Naive thymus-derived CD8-positive, alpha-beta T cell (primary cell): ENCODE results near the gene CT47C1. TPM values are rescaled to one million over a fixed set of nuclear protein-coding genes. Genes with fewer than 3 reads are reported as not detected.

Source experiments
- ATAC-seq, 2 donors: fragments of 150-1000 bp; cut with Tn5 transposase in 1 of 2; sonication (Bioruptor Pico), chemical (Tn5 transposase) in 1 of 2; 1 replicate in 1 of 2; 2 replicates in 1 of 2; pipeline ENCODE4 v1.10.0; 2021; ENCODE audit warnings: mild to moderate bottlenecking in 2 of 2, moderate library complexity in 2 of 2
- POLR2A ChIA-PET: fragments of 350-600 bp; sonication (Branson Sonifier 250); formaldehyde crosslinking; loops from one replicate; lab custom pipeline; 2021; ENCODE audit warnings: antibody characterized with exemption; lab: Charles Lee
- DNase-seq, 10 donors: peaks; one replicate each; pipeline versions ENCODE4 v3.0.0 to v3.0.0-alpha.2; 2020 to 2022
- H3K27ac Mint-ChIP-seq, 10 donors: one replicate each; pipeline ENCODE4 v1.8.0; 2020 to 2022; ENCODE audit warnings: mild to moderate bottlenecking in 10 of 10, mixed read lengths in 10 of 10, moderate library complexity in 4 of 10, inconsistent platforms in 1 of 10
- H3K27me3 Mint-ChIP-seq, 5 donors: one replicate each; pipeline ENCODE4 v1.8.0; 2021 to 2022; ENCODE audit warnings: mixed read lengths in 5 of 5
- H3K36me3 Mint-ChIP-seq, 3 donors: one replicate each; pipeline ENCODE4 v1.8.0; 2020 to 2022; ENCODE audit warnings: mixed read lengths in 3 of 3, mild to moderate bottlenecking in 2 of 3, inconsistent platforms in 1 of 3
- H3K4me1 Mint-ChIP-seq, 4 donors: one replicate each; pipeline ENCODE4 v1.8.0; 2021 to 2022; ENCODE audit warnings: mixed read lengths in 4 of 4
- H3K4me3 Mint-ChIP-seq, 10 donors: one replicate each; pipeline ENCODE4 v1.8.0; 2020 to 2022; ENCODE audit warnings: mild to moderate bottlenecking in 10 of 10, mixed read lengths in 10 of 10, moderate library complexity in 6 of 10, inconsistent platforms in 1 of 10
- H3K9me3 Mint-ChIP-seq, 9 donors: one replicate each; pipeline ENCODE4 v1.8.0; 2020 to 2022; ENCODE audit warnings: mixed read lengths in 9 of 9, mild to moderate bottlenecking in 3 of 9, inconsistent platforms in 1 of 9, moderate library complexity in 1 of 9
- polyA plus RNA-seq, 3 donors: library from polyadenylated mRNA; unstranded; fragments of 300-500 nt; fragmentation: Illumina TruSeq; gene quantifications; one replicate each; pipeline ENCODE4 v1.2.3, GENCODE V29; 2021
- total RNA-seq, 8 experiments: library from RNA in 2 of 8; stranded (reverse) in 2 of 8; gene quantifications; one replicate each; pipeline ENCODE4 v1.2.3 and lab custom pipeline; 2021 to 2026

CT47C1 gene
- total and polyA plus RNA-seq, 5 experiments from 2014 or later, result not detected

GRCh38 chrX:119084766-119085165 is 12.0 kb downstream of the CT47C1 start:
- Mint-ChIP-seq H3K36me3 (no peaks in the 10 kb centered on the region), H3K4me1 (peaks cover 0 to 3% (median 0%) of the 10 kb centered on the region in 4 donors), H3K27ac (no peak overlapping the region), H3K9me3 (no peaks in the 10 kb centered on the region), H3K4me3 (no peak overlapping the region), H3K27me3 (peaks cover 0 to 2% (median 0%) of the 10 kb centered on the region in 5 donors)
- no peak for ATAC-seq
- DNase-seq, result no peak
- POLR2A ChIA-PET, result no interaction called here

DNA sequence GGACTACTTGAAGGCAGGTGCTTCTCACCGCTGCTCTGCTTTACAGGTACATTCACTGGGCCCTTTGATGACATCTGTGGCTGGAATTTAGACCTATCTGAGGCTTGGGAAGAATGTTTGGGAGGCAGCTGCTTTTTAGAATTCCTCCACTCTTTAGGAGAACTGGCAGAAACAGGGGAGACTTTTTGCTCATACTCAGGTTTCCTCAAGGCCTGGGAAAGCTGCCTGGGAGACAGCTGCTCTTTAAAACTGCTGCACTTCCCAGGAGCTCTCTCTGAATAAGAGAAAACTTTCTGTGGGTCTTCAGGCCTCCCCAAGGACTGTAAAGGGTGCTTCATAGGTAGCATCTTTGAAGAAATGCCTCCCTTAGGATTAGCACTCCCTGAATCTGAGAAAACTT is 14.3 kb downstream of the CT47C1 start:
- Mint-ChIP-seq H3K36me3 (no peaks in the 10 kb centered on the region), H3K4me3 (no peak overlapping the region), H3K27me3 (peaks cover 0 to 8% (median 5%) of the 10 kb centered on the region in 5 donors), H3K9me3 (no peaks in the 10 kb centered on the region), H3K4me1 (peaks cover 0 to 3% (median 0%) of the 10 kb centered on the region in 4 donors), H3K27ac (no peak overlapping the region)
- no peak for DNase-seq
- no peak for ATAC-seq
- POLR2A ChIA-PET, result no interaction called here

GRCh38 chrX:119089619-119090018 is 16.8 kb downstream of the CT47C1 start:
- Mint-ChIP-seq H3K27me3 (peaks cover 0 to 8% (median 7%) of the 10 kb centered on the region in 5 donors), H3K27ac (no peak overlapping the region), H3K4me3 (no peak overlapping the region), H3K9me3 (no peaks in the 10 kb centered on the region), H3K36me3 (no peaks in the 10 kb centered on the region), H3K4me1 (peaks cover 0 to 3% (median 0%) of the 10 kb centered on the region in 4 donors)
- POLR2A ChIA-PET, result interaction anchor here (1.1 kb wide), 1 partner anchor 243 kb away, joined by 3 read pairs; no protein-coding TSS in a partner anchor
- DNase-seq, result no peak
- no peak for ATAC-seq

- Mint-ChIP-seq H3K9me3 (no peaks in the 10 kb centered on the region), H3K27me3 (peaks cover 0 to 8% (median 7%) of the 10 kb centered on the region in 5 donors), H3K4me3 (no peak overlapping the region)
Observed at GRCh38 chrX:119090627-119091026, 17.8 kb downstream of the CT47C1 start.

GRCh38 chrX:119093991-119094735 is 21.4 kb downstream of the CT47C1 start:
- Mint-ChIP-seq H3K4me1 (peaks cover 0 to 3% (median 0%) of the 10 kb centered on the region in 4 donors), H3K4me3 (no peak overlapping the region), H3K27me3 (peaks cover 2 to 10% (median 9%) of the 10 kb centered on the region in 5 donors), H3K27ac (no peak overlapping the region), H3K36me3 (no peaks in the 10 kb centered on the region), H3K9me3 (no peaks in the 10 kb centered on the region)
- DNase-seq (no peak), ATAC-seq (no peak)
- POLR2A ChIA-PET, result no interaction called here

More at GRCh38 chrX:119090627-119091026, 17.8 kb downstream of the CT47C1 start:
- ATAC-seq, result no peak
- Mint-ChIP-seq H3K4me1 (peaks cover 0 to 3% (median 0%) of the 10 kb centered on the region in 4 donors), H3K36me3 (no peaks in the 10 kb centered on the region), H3K27ac (no peak overlapping the region)
- POLR2A ChIA-PET, result no interaction called here
- DNase-seq, result no peak

GRCh38 chrX:119094819-119095218 is 22.0 kb downstream of the CT47C1 start:
- DNase-seq (no peak), ATAC-seq (no peak)
- Mint-ChIP-seq H3K4me3 (no peak overlapping the region), H3K27ac (no peak overlapping the region), H3K27me3 (peaks cover 2 to 11% (median 9%) of the 10 kb centered on the region in 5 donors), H3K9me3 (no peaks in the 10 kb centered on the region), H3K36me3 (no peaks in the 10 kb centered on the region), H3K4me1 (no peaks in the 10 kb centered on the region)
- POLR2A ChIA-PET, result no interaction called here

DNA sequence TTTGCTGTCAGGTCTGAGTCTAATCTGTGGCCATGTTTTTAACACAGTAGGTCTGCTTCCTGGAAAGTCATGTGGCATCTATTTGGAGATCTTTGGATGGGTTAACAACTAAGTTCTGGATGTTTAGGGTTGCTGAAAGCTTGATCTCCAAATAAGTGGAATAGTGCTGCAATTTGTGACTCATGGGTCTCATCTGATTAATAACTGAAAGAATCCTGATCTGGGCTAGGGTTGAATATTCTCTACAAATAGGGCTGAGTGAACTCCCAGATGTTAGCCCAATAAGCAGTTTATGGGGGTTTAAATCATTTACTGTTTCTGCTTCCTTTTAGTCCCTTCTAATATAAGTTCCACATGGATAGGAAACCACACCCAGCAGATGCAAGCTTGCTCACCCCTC is 23.1 kb downstream of the CT47C1 start:
- peaks cover 2 to 11% (median 9%) of the 10 kb centered on the region in 5 donors for H3K27me3 Mint-ChIP-seq
- POLR2A ChIA-PET, result no interaction called here
- no peak overlapping the region for H3K27ac Mint-ChIP-seq
- no peak for DNase-seq
- no peaks in the 10 kb centered on the region for H3K4me1 Mint-ChIP-seq
- no peaks in the 10 kb centered on the region for H3K9me3 Mint-ChIP-seq
- H3K36me3 Mint-ChIP-seq, result no peaks in the 10 kb centered on the region
- H3K4me3 Mint-ChIP-seq, result no peak overlapping the region
- ATAC-seq, result no peak

DNA sequence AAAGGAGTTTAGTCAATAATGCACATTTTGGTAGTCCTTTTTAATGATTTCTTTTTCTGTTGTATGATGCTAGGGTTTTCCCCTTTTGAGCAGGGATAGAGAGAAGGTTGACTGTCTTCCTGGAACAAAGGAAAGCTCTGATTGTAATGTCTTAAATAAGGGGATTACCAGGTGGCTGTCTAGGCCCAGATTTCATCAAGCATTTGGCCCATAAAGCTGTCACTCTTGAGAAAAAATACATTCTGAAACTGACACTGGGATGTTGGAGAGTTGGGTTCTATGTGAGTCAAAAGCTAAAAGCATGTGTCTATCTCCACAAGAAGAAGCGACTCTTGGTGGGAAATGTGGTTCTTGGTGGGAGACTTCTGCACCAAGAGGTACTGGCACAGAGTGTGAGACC is 28.4 kb downstream of the CT47C1 start:
- POLR2A ChIA-PET, result no interaction called here
- H3K4me1 Mint-ChIP-seq, result no peaks in the 10 kb centered on the region
- H3K9me3 Mint-ChIP-seq, result no peaks in the 10 kb centered on the region
- H3K36me3 Mint-ChIP-seq, result no peaks in the 10 kb centered on the region
- H3K27me3 Mint-ChIP-seq, result peaks cover 0 to 9% (median 3%) of the 10 kb centered on the region in 5 donors
- H3K4me3 Mint-ChIP-seq, result no peak overlapping the region
- no peak for ATAC-seq
- DNase-seq, result no peak
- no peak overlapping the region for H3K27ac Mint-ChIP-seq

- Mint-ChIP-seq H3K9me3 (no peaks in the 10 kb centered on the region), H3K4me3 (no peak overlapping the region), H3K27ac (no peak overlapping the region), H3K4me1 (no peaks in the 10 kb centered on the region), H3K36me3 (no peaks in the 10 kb centered on the region), H3K27me3 (peaks cover 0 to 7% (median 2%) of the 10 kb centered on the region in 5 donors)
- no peak for ATAC-seq
- no peak for DNase-seq
- POLR2A ChIA-PET, result no interaction called here
Observed at GRCh38 chrX:119105826-119106225, 33.0 kb downstream of the CT47C1 start.

DNA sequence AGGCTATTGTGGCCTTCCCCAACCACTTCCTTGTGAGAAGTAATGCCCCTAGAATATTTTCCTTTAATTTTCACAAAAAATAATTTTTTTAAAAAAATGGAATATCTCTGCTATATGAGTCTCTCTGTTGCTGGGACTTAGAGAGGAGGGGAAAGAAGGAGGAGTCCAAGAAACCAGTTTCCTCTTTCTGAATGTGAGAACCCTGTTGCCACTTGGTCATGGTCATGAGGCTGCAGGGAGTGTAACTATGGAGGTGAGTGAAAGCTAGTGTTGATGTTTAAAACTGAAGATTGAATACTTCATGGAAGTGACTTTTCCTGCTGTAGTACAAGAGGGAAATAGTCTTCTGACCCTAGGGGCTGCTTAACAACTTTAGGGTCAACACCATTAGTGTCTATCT is 34.4 kb downstream of the CT47C1 start:
- H3K9me3 Mint-ChIP-seq, result no peaks in the 10 kb centered on the region
- ATAC-seq, result no peak
- no peak overlapping the region for H3K27ac Mint-ChIP-seq
- no peaks in the 10 kb centered on the region for H3K4me1 Mint-ChIP-seq
- H3K4me3 Mint-ChIP-seq, result no peak overlapping the region
- H3K27me3 Mint-ChIP-seq, result peaks cover 0 to 7% (median 2%) of the 10 kb centered on the region in 5 donors
- DNase-seq, result no peak
- H3K36me3 Mint-ChIP-seq, result no peaks in the 10 kb centered on the region
- POLR2A ChIA-PET, result no interaction called here

GRCh38 chrX:119118780-119119395 is 46.1 kb downstream of the CT47C1 start:
- ATAC-seq (peak; percentile 80 to 84), DNase-seq (peak; percentile 10 to 76 (median 41))
- Mint-ChIP-seq H3K27me3 (peaks cover 0 to 6% (median 2%) of the 10 kb centered on the region in 5 donors), H3K4me1 (no peaks in the 10 kb centered on the region), H3K9me3 (no peaks in the 10 kb centered on the region), H3K27ac (no peak overlapping the region), H3K4me3 (no peak overlapping the region), H3K36me3 (no peaks in the 10 kb centered on the region)
- POLR2A ChIA-PET, result no interaction called here

GRCh38 chrX:119121341-119121740 is 48.5 kb downstream of the CT47C1 start:
- no peak overlapping the region for H3K4me3 Mint-ChIP-seq
- H3K4me1 Mint-ChIP-seq, result no peaks in the 10 kb centered on the region
- no peaks in the 10 kb centered on the region for H3K9me3 Mint-ChIP-seq
- POLR2A ChIA-PET, result no interaction called here
- ATAC-seq, result no peak
- H3K36me3 Mint-ChIP-seq, result no peaks in the 10 kb centered on the region
- peaks cover 0 to 6% (median 2%) of the 10 kb centered on the region in 5 donors for H3K27me3 Mint-ChIP-seq
- DNase-seq, result no peak
- no peak overlapping the region for H3K27ac Mint-ChIP-seq
